VCaP (cell line): ENCODE measurements around the gene FHOD1.

Experiments
- H3K27ac ChIP-seq: fragments of 450-650 bp; 2 replicates; pipeline ENCODE4 v1.5.1; 2017
- TF ChIP-seq, protein P1 (sequence below): fragments of 450-650 bp; conservative IDR thresholded peaks from 2 replicates; pipeline ENCODE4 v1.5.1; 2017; ENCODE audit warnings: mild to moderate bottlenecking, moderate library complexity

FHOD1 gene

DNA sequence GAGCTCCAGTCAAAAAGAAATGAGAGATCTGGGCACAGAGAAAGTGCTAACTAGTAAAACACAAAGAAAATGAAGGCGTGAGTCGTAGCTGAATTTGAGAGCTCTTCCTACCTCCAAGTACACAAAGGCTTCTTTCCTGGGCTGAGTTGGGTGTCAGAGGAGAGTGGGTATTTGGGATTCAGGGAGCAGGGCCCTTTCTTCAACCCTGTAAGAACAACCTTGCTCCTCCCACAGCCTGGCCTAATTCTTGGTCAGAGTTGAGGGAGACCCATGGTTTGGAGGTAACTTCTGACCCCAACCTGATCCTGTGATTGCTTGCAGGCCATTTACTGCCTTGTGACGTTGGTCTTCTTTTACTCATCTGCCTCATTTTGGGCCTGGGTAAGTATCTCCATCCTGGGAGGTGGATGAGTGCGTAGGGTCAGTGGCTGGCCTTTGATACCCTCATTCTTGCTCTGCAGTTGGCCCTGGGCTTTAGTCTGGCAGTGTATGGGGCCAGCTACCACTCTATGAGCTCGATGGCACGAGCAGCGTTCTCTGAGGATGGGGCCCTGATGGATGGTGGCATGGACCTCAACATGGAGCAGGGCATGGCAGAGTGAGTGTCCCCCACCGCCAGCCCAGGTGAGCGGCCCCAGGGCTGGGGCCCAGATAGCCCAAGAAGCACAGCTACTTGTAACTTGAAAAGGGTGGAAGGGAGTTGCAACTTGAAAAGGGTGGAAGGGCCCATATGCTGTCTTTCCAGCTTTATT lies 19.1 kb downstream of the FHOD1 start:
- no peak overlapping the region for H3K27ac ChIP-seq
- TF ChIP-seq, protein P1, sequence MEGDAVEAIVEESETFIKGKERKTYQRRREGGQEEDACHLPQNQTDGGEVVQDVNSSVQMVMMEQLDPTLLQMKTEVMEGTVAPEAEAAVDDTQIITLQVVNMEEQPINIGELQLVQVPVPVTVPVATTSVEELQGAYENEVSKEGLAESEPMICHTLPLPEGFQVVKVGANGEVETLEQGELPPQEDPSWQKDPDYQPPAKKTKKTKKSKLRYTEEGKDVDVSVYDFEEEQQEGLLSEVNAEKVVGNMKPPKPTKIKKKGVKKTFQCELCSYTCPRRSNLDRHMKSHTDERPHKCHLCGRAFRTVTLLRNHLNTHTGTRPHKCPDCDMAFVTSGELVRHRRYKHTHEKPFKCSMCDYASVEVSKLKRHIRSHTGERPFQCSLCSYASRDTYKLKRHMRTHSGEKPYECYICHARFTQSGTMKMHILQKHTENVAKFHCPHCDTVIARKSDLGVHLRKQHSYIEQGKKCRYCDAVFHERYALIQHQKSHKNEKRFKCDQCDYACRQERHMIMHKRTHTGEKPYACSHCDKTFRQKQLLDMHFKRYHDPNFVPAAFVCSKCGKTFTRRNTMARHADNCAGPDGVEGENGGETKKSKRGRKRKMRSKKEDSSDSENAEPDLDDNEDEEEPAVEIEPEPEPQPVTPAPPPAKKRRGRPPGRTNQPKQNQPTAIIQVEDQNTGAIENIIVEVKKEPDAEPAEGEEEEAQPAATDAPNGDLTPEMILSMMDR: no peak

DNA sequence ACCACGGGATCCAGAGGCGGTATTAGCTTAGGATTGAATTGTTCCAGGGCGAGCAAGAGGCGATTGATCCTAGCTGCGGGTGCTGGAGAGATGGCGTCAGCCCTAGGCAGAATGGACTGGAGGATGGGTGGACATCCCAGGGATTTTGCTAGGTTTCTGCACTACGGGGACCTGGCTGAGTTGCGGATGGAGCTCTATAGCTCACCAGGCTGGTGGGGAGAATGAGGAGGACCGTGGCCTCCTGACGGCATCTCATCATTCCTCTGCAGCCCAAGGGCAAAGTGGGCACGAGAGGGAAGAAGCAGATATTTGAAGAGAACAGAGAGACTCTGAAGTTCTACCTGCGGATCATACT lies 19.7 kb downstream of the FHOD1 start:
- TF ChIP-seq, protein P1: no peak
- H3K27ac ChIP-seq: peak overlapping the region; percentile 66; the same call in 1 of the 2 replicates

DNA sequence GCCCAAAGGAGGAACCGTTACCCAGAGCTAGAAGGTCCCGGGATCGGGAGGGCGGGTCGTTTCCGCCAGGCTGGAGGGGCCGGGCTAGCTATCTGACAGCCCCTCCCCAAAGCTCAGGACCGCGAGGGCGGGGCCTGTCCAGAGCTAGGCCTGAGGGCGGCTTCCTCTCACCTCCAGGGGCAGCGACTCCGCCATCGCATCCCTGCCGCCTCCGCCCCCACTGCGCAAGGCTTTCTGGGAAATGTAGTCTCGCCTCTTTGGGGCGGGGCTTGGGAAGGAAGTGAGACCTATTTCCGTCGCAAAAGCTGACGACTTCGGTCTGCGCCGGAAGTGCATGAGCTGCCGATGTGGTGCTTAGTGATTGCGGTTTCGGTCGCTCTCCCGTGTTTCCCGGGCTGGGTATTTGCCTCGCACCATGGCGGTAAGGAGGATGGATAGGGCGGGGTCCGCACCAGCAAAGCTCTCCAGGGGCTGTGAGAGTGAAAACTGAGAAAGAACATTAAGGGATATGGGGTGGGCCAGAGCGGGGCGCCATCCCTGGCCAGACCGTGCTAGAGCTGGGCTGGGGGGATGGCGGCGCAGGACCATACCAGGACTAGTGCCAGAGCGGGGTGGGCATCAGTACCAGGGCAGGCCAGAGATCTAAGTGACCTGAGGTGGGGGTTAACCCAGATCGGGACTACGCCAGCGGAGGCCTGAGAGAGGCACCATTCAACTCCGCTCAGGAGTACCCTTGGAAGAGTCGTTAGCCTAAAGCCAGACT lies 20.3 kb downstream of the FHOD1 start, which contains the start of gene TMEM208:
TSS of gene TMEM208 (plus strand) at position 327 of the 763 bp plus-strand sequence. CDS start at position 416, 89 bp downstream.
- H3K27ac ChIP-seq: peak within 1 kb of the TSS; percentile 66; the same call in 1 of the 2 replicates
- TF ChIP-seq, protein P1: peak; percentile 14; the same call in 1 of the 2 replicates

DNA sequence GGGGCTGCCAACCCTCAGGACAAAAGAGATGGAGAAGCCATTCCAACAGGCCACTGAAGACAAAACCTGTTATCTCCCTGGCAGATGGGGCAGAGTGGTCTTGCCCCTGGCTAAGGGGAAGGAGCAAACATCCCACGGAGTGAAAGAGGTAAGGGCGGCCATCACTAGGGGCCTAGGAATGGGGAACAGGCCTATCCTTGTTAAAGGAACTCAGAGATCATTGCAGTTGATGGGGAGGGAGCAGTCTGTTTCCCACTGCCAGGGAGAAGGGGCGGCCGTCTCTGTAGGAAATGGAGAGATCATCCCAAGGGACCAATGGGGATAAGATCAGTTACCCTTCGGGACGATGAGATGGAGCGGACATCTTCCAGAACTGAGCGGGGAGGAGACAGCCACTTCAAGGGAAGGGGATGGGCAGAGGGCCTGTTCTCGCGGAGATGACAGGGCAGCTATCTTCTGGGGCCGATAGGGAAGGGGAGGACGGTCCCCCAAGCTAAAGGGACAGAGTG lies 20.9 kb downstream of the FHOD1 start:
- TF ChIP-seq, protein P1: no peak
- peak overlapping the region; percentile 66; the same call in 1 of the 2 replicates for H3K27ac ChIP-seq

DNA sequence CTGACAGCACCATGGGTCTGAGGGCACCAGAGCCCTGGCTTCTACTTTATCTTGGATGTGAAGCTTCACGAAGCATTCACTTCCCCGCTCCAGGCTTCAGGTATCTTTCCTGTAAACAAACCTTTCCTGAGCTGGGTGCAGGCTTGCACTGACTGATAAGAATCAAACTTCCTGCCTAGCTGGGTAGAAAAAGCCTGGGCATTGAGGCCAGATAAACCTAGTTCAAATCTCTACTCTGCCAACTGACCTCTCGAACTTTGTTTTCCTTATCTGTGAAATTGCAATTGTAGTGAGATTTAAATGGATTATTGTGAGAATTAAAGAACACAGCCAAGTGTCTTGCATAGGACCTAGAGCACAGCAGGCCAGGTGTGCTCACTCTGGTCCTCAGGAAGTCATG lies 23.3 kb downstream of the FHOD1 start:
- peak overlapping the region; percentile 65 for H3K27ac ChIP-seq
- TF ChIP-seq, protein P1: no peak

DNA sequence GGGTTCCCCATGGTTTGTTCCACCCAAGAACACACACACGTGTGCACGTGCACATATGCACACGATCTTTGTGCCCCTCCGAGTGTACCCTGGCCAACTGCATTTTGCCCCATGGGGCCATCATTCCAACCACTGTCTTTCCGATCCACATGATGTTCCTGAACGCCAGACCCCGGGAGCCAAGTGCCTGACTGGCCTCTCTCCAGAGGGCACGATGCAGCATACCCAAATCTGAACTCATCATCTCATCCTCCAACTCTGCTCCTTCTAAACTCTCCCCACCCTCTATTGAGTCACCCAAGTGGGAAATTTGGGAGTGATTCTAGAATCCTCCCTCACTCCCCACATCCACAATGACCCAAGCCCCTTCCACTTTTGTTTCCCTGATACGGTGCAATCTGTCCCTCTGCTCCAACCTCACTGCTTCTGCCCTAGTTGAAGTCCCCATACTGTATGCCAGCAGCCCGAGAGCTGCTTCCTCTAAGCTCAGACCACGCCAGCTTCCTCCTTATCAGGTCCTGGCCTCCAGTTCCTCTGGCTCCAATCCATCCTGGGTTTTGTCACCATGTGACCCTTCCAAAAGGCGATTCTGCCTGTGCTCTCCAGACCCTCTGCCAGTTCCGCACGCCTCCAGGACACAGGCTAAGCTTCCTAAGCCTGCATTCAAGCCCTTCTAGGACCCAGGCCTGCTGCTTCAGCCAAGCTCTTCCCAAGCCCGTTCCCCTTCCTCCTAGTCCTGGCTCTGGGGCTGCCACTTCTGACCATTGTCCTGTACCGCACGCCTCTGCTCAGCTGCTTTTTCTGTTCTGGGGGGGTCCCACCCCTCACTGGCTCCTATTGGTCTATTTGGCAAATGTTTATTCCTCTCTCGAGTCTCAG lies 30.4 kb downstream of the FHOD1 start:
- TF ChIP-seq, protein P1: no peak
- H3K27ac ChIP-seq: no peak overlapping the region

DNA sequence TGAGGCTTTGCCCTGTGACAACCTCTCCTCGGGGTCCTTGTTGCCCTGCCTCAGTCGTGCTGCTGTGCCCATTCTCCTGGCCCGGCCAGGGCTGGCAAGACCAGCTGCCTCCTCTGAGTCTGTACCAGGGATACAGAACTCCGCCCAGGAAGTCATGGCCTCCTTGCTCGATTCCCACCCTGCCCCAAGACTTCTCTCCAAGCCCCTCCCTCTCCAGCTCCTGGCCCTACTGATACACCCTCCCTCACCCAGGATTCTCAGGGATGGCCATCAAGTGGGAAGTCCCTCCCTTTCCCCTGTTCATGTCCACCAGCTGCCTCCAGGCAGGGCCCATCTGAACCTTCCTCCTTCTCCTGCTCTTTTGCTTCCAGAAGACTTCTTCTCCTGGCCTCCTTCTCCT lies 31.6 kb downstream of the FHOD1 start:
- TF ChIP-seq, protein P1: no peak
- no peak overlapping the region for H3K27ac ChIP-seq
